ENCODE data around the gene HIGD2B. TPM values are rescaled to one million over a fixed set of nuclear protein-coding genes. Genes with fewer than 3 reads are reported as not detected.
A peak's percentile ranks its signal among the peaks of the same experiment; 100 is the strongest.
"Not testable (repeated sequence)": the region's sequence is repeated elsewhere in the genome, so short reads cannot be mapped to it uniquely, and the experiment has no call there.

HIGD2B gene
- total RNA-seq, 1 donor from 2014 or later = not detected

DNA sequence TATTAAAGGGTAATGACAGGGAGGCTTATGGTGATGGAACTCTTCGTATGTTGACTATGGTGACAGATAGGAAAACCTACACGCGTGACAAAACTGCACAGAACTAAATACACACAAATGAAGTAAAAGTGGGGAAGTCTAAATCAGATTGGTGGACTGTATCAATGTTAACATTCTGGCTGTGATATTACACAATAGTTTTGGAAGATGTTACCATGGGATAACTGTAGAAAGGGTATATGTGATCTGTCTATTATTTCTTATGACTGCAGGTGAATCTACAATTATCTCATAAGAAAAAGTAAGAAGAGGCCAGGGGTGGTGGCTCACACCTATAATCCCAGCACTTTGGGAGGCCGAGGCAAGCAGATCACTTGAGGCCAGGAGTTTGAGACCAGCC is 9.1 kb downstream of the HIGD2B start:
- H3K9me3 Mint-ChIP-seq (ENCODE audit: unreplicated experiment) = no peaks in the 10 kb centered on the region
- H3K27me3 Mint-ChIP-seq (ENCODE audit: unreplicated experiment) = peaks cover 66% of the 10 kb centered on the region
- TF ChIP-seq, protein P1, sequence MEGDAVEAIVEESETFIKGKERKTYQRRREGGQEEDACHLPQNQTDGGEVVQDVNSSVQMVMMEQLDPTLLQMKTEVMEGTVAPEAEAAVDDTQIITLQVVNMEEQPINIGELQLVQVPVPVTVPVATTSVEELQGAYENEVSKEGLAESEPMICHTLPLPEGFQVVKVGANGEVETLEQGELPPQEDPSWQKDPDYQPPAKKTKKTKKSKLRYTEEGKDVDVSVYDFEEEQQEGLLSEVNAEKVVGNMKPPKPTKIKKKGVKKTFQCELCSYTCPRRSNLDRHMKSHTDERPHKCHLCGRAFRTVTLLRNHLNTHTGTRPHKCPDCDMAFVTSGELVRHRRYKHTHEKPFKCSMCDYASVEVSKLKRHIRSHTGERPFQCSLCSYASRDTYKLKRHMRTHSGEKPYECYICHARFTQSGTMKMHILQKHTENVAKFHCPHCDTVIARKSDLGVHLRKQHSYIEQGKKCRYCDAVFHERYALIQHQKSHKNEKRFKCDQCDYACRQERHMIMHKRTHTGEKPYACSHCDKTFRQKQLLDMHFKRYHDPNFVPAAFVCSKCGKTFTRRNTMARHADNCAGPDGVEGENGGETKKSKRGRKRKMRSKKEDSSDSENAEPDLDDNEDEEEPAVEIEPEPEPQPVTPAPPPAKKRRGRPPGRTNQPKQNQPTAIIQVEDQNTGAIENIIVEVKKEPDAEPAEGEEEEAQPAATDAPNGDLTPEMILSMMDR (IDR thresholded peaks at IDR 0.05) = no peak
- no peaks in the 10 kb centered on the region for H3K4me1 Mint-ChIP-seq (ENCODE audit: unreplicated experiment)
- no peak overlapping the region for H3K27ac Mint-ChIP-seq (ENCODE audit: unreplicated experiment)
- H3K4me3 Mint-ChIP-seq (ENCODE audit: unreplicated experiment) = no peak overlapping the region
- DNase-seq (ENCODE audit: extremely low spot score, unreplicated experiment) = no peak
- no peaks in the 10 kb centered on the region for H3K36me3 Mint-ChIP-seq (ENCODE audit: unreplicated experiment)

DNA sequence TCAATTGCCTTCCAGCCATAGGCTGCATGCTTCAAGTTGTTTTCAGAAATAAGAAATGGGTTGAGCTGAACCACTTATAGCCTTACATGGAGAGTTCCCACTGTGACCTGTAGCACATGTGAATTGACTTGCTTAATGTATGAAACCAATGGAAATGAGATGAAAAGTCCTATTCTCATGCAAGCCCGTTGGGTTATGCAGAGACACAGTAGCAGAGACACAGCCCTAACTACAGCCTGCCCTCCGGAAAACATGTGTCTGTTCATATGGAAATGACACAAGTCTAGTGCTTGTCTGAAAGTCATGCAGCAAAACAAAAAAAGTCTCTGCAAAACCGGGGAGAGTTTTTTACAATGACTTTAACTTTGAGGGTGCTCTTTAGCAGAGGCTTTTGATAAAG is 14.5 kb downstream of the HIGD2B start:
- Mint-ChIP-seq H3K4me3 (ENCODE audit: unreplicated experiment) (no peak overlapping the region), H3K27ac (ENCODE audit: unreplicated experiment) (no peak overlapping the region), H3K36me3 (ENCODE audit: unreplicated experiment) (no peaks in the 10 kb centered on the region), H3K4me1 (ENCODE audit: unreplicated experiment) (peaks cover 11% of the 10 kb centered on the region), H3K9me3 (ENCODE audit: unreplicated experiment) (no peaks in the 10 kb centered on the region), H3K27me3 (ENCODE audit: unreplicated experiment) (peaks cover 30% of the 10 kb centered on the region)
- DNase-seq (ENCODE audit: extremely low spot score, unreplicated experiment) = no peak
- TF ChIP-seq, protein P1 (IDR thresholded peaks at IDR 0.05) = no peak

DNA sequence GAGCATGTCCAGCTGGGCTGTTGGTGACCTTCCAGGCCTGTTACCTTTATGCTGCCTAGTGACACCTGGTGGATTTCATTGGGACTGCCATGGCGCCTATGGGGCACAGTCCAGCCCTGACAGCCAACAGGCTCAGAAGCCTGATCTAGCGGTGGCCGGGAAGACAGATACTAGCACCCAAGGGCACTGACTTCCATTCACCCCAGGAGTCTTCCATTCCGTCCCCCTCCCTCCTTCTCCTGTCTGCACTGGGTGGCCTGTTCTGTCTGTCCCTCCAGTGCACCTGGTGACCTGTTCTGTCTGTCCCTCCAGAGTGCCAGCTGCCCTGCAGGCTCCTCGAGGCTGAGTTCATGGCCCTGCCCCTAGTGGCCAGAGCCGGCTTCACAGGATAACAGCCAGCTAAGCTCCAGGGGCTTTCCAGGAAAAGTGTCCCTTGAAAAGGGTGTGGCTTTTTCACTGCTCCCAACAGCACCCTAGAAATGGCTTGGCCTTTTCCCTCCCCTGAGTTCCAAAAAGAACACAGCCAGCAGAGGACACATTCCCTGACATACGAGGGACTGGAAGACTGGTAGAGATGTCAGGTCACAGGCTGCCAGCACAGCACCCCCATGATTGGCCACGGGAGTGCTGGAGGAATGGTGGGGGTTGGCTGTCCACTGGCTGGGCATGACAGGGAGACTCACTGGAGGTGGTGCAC is 15.2 kb downstream of the HIGD2B start:
- H3K9me3 Mint-ChIP-seq (ENCODE audit: unreplicated experiment) = not testable (repeated sequence)

DNA sequence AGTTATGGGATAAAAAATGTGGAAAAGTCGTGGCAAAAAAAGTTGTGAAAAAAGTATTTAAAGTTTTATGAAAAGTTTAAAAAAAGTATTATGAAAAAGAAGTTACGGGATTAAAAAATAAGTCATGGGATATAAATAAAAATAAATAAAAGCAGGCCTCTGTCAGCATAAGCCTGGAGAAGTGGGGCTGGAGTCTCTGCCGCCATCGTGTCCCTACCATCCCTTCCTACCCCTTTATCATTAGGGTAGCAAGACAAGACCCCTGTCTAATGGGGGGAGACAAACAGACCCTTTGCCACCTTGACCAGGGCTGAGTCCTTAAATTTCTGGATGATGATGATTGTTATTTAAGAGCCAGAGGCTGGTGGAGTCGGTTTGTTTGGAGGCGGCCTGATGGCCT is 16.2 kb downstream of the HIGD2B start:
- not testable (repeated sequence) for H3K9me3 Mint-ChIP-seq (ENCODE audit: unreplicated experiment); H3K36me3 Mint-ChIP-seq (ENCODE audit: unreplicated experiment); H3K27ac Mint-ChIP-seq (ENCODE audit: unreplicated experiment); H3K4me3 Mint-ChIP-seq (ENCODE audit: unreplicated experiment)
- peaks cover 11% of the 10 kb centered on the region for H3K4me1 Mint-ChIP-seq (ENCODE audit: unreplicated experiment)
- H3K27me3 Mint-ChIP-seq (ENCODE audit: unreplicated experiment) = peaks cover 23% of the 10 kb centered on the region
- DNase-seq (ENCODE audit: extremely low spot score, unreplicated experiment) = peak; percentile 80

More for the DNA sequence above, 15.2 kb downstream of the HIGD2B start:
- Mint-ChIP-seq H3K4me1 (ENCODE audit: unreplicated experiment) (peaks cover 11% of the 10 kb centered on the region), H3K27me3 (ENCODE audit: unreplicated experiment) (peaks cover 29% of the 10 kb centered on the region), H3K4me3 (ENCODE audit: unreplicated experiment) (peak overlapping the region; percentile 65)
- not testable (repeated sequence) for H3K27ac Mint-ChIP-seq (ENCODE audit: unreplicated experiment); H3K36me3 Mint-ChIP-seq (ENCODE audit: unreplicated experiment)
- peak; percentile 85 for DNase-seq (ENCODE audit: extremely low spot score, unreplicated experiment)
- TF ChIP-seq, protein P1 (IDR thresholded peaks at IDR 0.05) = peak; percentile 63

DNA sequence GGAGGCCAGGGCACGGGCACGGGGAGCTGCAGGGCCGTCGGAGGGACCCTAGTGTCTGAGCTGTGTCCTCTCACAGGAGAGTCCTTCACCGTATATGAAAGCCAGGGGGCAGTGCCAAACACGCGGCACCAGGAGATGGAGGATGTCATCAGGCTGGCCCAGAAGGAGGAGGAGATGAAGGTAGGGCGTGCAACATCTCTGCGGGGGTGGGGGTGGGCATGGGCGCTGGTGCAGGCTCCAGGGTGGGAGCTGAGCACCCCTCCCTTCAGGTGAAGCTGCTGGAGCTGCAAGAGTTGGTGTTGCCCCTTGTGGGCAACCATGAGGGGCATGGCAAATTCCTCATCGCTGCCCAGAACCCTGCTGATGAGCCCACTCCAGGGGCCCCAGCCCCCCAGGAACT is 20.3 kb downstream of the HIGD2B start:
- H3K4me1 Mint-ChIP-seq (ENCODE audit: unreplicated experiment); H3K4me3 Mint-ChIP-seq (ENCODE audit: unreplicated experiment); H3K9me3 Mint-ChIP-seq (ENCODE audit: unreplicated experiment); H3K27ac Mint-ChIP-seq (ENCODE audit: unreplicated experiment); H3K36me3 Mint-ChIP-seq (ENCODE audit: unreplicated experiment); H3K27me3 Mint-ChIP-seq (ENCODE audit: unreplicated experiment): not testable (repeated sequence)
- peak; percentile 66 for DNase-seq (ENCODE audit: extremely low spot score, unreplicated experiment)

DNA sequence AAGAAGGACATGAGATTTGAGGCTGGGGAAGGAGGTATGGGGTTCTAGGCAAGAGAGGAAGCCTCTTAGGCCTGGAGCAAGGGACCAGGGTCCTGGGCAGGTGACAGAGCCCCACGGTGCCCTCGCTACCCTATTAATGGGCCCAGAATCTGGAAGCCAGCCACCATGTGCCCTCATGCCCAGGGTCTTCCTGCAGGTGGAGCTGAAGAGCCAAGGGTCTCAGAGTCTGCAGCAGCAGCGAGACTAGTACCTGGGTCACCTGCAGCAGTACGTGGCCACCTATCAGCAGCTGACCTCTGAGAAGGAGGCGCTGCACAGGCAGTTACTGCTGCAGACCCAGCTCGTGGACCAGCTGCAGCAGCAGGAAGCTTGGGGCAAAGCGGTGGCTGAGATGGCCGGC is 22.1 kb downstream of the HIGD2B start:
- not testable (repeated sequence) for H3K4me1 Mint-ChIP-seq (ENCODE audit: unreplicated experiment); H3K27me3 Mint-ChIP-seq (ENCODE audit: unreplicated experiment); DNase-seq (ENCODE audit: extremely low spot score, unreplicated experiment); H3K4me3 Mint-ChIP-seq (ENCODE audit: unreplicated experiment); H3K36me3 Mint-ChIP-seq (ENCODE audit: unreplicated experiment); H3K27ac Mint-ChIP-seq (ENCODE audit: unreplicated experiment); H3K9me3 Mint-ChIP-seq (ENCODE audit: unreplicated experiment)

DNA sequence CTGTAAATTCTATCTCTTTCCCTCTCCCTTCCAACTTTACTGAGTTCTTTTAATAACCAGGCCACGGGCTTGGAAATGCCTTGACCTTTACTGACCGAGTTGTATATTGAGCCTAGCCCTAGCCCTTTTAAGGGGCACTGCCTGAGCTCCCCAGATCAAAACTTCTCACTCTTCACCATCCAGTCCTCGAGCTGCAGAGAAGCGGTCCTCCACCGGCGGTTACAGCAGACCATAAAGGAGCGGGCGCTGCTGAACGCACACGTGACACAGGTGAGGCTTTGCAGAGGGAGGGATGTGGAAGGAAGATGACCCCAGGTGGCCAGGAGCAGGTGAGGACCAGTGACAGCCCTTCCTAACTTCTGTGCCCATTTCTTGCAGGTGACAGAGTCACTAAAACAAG is 24.9 kb downstream of the HIGD2B start:
- not testable (repeated sequence) for H3K27ac Mint-ChIP-seq (ENCODE audit: unreplicated experiment)

DNA sequence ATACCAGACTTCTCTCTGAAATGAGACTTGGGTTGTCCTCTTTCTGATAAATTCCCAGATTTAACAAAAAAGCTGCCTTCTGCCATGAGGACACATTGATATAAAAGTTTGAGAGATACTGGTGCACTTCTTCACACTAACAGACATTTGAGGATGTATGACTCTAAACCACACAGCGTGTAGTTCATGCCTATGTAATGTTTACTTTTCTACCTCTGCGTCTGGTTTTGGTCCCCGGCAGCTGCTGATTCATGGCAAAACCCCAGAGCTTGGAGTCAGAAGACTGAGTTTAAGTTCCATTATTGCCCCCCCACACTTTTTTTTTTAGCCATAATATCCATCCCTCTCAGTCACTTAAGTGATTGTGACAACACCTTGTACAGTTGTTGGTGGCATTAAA is 30.0 kb downstream of the HIGD2B start:
- H3K27ac Mint-ChIP-seq (ENCODE audit: unreplicated experiment); H3K9me3 Mint-ChIP-seq (ENCODE audit: unreplicated experiment); H3K27me3 Mint-ChIP-seq (ENCODE audit: unreplicated experiment); H3K4me1 Mint-ChIP-seq (ENCODE audit: unreplicated experiment); DNase-seq (ENCODE audit: extremely low spot score, unreplicated experiment); H3K36me3 Mint-ChIP-seq (ENCODE audit: unreplicated experiment); H3K4me3 Mint-ChIP-seq (ENCODE audit: unreplicated experiment): not testable (repeated sequence)

More for the DNA sequence above, 24.9 kb downstream of the HIGD2B start:
- not testable (repeated sequence) for DNase-seq (ENCODE audit: extremely low spot score, unreplicated experiment); H3K4me3 Mint-ChIP-seq (ENCODE audit: unreplicated experiment); H3K27me3 Mint-ChIP-seq (ENCODE audit: unreplicated experiment); H3K4me1 Mint-ChIP-seq (ENCODE audit: unreplicated experiment); H3K36me3 Mint-ChIP-seq (ENCODE audit: unreplicated experiment); H3K9me3 Mint-ChIP-seq (ENCODE audit: unreplicated experiment)

DNA sequence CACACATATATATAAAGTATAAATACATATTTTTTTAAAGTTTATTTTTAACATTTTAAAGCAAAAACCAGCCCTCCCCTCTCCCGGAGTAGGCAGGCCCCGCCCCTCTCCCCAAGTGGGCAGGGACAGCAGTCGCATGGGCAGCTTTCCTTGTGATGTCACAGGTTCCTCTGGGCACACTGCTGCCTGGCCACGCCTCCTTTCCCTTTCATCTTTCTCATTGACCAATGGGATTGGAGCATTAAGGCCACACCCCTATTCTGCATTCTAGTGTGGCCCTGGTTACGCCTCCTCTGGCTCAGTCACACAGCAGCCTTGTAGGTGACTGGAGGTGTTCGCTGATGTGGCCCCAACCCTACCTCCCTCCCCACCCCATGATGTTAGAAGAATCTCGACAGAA is 31.6 kb downstream of the HIGD2B start, which contains the start of gene GOLGA6B:
Gene GOLGA6B, plus strand, starts transcription at position 301 of the 400 bp plus-strand sequence. Its CDS starts 41 bp downstream, at position 342.
- not testable (repeated sequence) for DNase-seq (ENCODE audit: extremely low spot score, unreplicated experiment); H3K4me1 Mint-ChIP-seq (ENCODE audit: unreplicated experiment); H3K36me3 Mint-ChIP-seq (ENCODE audit: unreplicated experiment); H3K9me3 Mint-ChIP-seq (ENCODE audit: unreplicated experiment); H3K4me3 Mint-ChIP-seq (ENCODE audit: unreplicated experiment); H3K27me3 Mint-ChIP-seq (ENCODE audit: unreplicated experiment); H3K27ac Mint-ChIP-seq (ENCODE audit: unreplicated experiment)
